ENCODE data around the gene DYSF. TPM values are rescaled to one million over a fixed set of nuclear protein-coding genes. Genes with fewer than 3 reads are reported as not detected.
A peak's percentile ranks its signal among the peaks of the same experiment; 100 is the strongest.

The DYSF gene
- total and polyA plus RNA-seq, 3 donors from 2014 or later = 6.8 to 10.9 (median 8.9) TPM

DNA sequence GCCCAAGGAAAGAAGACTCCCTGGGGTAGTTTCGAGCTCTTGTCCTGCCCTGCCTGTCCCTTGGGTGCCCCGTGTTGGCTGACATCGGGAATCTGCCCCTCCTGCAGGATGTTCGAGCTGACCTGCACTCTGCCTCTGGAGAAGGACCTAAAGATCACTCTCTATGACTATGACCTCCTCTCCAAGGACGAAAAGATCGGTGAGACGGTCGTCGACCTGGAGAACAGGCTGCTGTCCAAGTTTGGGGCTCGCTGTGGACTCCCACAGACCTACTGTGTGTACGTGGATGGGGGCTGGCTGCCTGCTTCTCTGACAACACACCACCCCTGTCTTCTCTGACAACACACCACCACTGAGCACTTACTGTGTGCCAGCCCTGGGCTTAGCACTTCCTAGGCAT is 210.8 kb downstream of the DYSF start:
- TF ChIP-seq, protein P1, sequence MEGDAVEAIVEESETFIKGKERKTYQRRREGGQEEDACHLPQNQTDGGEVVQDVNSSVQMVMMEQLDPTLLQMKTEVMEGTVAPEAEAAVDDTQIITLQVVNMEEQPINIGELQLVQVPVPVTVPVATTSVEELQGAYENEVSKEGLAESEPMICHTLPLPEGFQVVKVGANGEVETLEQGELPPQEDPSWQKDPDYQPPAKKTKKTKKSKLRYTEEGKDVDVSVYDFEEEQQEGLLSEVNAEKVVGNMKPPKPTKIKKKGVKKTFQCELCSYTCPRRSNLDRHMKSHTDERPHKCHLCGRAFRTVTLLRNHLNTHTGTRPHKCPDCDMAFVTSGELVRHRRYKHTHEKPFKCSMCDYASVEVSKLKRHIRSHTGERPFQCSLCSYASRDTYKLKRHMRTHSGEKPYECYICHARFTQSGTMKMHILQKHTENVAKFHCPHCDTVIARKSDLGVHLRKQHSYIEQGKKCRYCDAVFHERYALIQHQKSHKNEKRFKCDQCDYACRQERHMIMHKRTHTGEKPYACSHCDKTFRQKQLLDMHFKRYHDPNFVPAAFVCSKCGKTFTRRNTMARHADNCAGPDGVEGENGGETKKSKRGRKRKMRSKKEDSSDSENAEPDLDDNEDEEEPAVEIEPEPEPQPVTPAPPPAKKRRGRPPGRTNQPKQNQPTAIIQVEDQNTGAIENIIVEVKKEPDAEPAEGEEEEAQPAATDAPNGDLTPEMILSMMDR (IDR thresholded peaks at IDR 0.05) = no peak
- TF ChIP-seq POLR2A (IDR thresholded peaks at IDR 0.05) = no peak
- peak; percentile 9 for DNase-seq
- H3K36me3 ChIP-seq (ENCODE audit: low read depth, missing control alignments) = no peaks in the 10 kb centered on the region

DNA sequence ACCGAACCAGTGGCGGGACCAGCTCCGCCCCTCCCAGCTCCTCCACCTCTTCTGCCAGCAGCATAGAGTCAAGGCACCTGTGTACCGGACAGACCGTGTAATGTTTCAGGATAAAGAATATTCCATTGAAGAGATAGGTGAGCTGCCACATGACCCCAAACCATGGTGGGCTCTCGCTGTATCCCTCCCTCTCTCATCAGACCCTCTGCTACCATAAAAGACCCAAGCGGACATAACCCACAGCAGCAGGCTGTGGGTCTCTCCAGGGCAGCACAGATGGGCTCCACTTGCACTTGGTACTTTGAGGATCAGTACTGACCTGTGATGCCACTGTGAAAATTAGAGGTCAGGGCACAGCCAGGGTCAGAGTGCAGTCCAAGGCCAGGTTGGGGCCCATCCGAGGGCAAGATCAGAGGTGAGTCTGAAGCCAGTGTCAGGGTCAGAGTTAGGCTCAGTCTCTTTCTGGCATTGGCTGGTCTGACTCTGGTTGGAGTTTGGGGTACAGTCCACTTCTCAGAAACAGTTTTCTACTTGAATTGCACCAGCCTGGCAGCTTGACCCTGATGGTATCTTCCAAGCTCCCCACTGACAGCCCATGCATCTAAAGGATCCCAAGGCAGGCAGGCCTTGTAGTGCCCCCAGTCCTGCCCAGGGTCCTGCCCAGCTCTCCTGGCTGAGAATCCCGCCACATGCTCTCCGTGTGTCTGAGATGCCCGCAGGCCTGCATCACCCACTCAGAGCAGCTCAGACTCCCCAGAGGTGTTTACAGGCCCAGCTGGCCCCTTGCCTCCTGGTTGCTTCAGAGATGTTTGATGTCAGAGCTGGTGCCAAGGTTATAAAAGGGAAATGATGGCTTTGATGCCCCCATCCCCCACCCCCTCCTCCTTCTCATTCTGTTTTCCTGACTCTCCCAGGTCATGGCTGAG is 212.1 kb downstream of the DYSF start:
- intact Hi-C loops (cut with DNase I; ENCODE audit: low total_unique reads) = no loop called here
- H3K4me1 ChIP-seq = no peaks in the 10 kb centered on the region
- no peak overlapping the region for H3K27ac ChIP-seq
- TF ChIP-seq, protein P1 (IDR thresholded peaks at IDR 0.05) = no peak
- TF ChIP-seq POLR2A (IDR thresholded peaks at IDR 0.05) = no peak
- no peak overlapping the region for H3K4me3 ChIP-seq
- DNase-seq = peak; percentile 9
- 92 to 98% methylated on average over 6 to 11 of the region's 11 CpGs for WGBS, 2 donors
- H3K9me3 ChIP-seq = no peaks in the 10 kb centered on the region
- no peaks in the 10 kb centered on the region for H3K27me3 ChIP-seq
- no peaks in the 10 kb centered on the region for H3K36me3 ChIP-seq (ENCODE audit: low read depth, missing control alignments)

More for the DNA sequence above, 210.8 kb downstream of the DYSF start:
- intact Hi-C loops (cut with DNase I; ENCODE audit: low total_unique reads) = no loop called here
- H3K9me3 ChIP-seq = no peaks in the 10 kb centered on the region
- WGBS, 2 donors = 77 to 79% methylated on average over 11 of the region's 11 CpGs
- no peak overlapping the region for H3K27ac ChIP-seq
- H3K27me3 ChIP-seq = no peaks in the 10 kb centered on the region
- H3K4me1 ChIP-seq = no peaks in the 10 kb centered on the region
- no peak overlapping the region for H3K4me3 ChIP-seq

DNA sequence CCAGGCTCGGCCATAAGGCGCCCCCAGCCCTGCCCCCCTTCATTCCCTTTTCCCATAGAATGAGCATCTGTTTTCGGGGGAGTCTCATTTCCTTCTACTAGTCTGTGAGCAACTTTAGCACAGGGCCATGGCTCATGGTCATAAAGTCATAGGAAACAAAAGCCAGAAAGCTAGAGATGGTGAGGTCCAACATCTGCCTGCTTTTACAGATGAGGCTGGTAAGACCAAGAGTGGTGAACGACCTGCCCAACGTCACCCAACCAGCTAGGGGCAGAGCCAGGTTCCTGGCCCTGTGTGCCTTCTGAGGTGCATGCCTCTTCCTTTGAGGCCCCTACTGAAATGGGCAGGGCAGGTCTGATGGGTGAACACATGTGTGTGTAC is 212.7 kb downstream of the DYSF start:
- Histone ChIP-seq H3K4me1 (no peaks in the 10 kb centered on the region), H3K27me3 (no peaks in the 10 kb centered on the region), H3K27ac (no peak overlapping the region), H3K9me3 (no peaks in the 10 kb centered on the region), H3K4me3 (no peak overlapping the region), H3K36me3 (ENCODE audit: low read depth, missing control alignments) (no peaks in the 10 kb centered on the region)
- DNase-seq = no peak
- intact Hi-C loops (cut with DNase I; ENCODE audit: low total_unique reads) = no loop called here
- TF ChIP-seq, protein P1 (IDR thresholded peaks at IDR 0.05) = no peak
- TF ChIP-seq POLR2A (IDR thresholded peaks at IDR 0.05) = no peak
- WGBS, 2 donors = 93 to 97% methylated on average over 5 of the region's 5 CpGs

DNA sequence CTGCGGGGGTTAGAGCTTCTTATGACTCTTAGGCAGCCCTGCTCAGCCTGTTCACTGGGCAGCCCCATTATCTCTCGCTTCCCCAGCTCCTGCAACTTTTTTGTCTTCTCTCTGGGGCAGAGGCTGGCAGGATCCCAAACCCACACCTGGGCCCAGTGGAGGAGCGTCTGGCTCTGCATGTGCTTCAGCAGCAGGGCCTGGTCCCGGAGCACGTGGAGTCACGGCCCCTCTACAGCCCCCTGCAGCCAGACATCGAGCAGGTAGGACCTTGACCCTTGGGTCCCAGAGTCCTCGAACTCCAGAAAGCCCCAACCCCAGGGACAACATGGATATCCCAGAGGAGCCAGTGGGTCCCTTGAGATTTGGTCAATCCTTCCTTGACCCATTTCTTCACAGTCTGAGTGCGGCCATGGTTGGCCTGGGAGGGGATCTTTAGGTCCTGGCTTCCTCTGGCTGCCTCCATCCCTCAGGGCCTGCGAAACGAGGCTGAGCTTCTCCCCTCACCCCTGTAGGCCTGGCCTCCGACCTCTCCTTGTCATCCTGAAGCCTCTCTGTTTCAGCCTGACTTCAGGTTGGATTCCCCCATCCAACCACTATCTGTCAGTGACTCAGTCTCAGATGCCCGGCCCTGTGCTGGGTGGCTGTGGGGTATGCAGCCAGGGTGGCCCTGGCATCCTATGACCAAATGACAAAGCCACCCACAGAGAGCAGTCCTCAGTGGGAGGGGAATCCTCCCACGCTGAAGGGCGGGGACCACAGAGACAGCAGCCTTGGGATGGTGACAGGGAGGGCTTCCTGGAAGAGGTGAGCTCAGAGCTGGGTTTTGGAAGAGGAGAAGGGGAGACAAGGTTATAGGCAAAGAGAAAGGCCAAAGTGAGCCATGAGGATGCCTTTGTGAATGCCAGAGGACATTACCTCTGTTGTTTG is 214.2 kb downstream of the DYSF start:
- Histone ChIP-seq H3K27me3 (no peaks in the 10 kb centered on the region), H3K4me1 (no peaks in the 10 kb centered on the region), H3K9me3 (no peaks in the 10 kb centered on the region), H3K4me3 (no peak overlapping the region), H3K27ac (no peak overlapping the region), H3K36me3 (ENCODE audit: low read depth, missing control alignments) (no peaks in the 10 kb centered on the region)
- TF ChIP-seq, protein P1 (IDR thresholded peaks at IDR 0.05) = no peak
- no peak for TF ChIP-seq POLR2A (IDR thresholded peaks at IDR 0.05)
- DNase-seq = peak; percentile 8
- intact Hi-C loops (cut with DNase I; ENCODE audit: low total_unique reads) = no loop called here
- 83 to 85% methylated on average over 15 of the region's 15 CpGs for WGBS, 2 donors
